Stimulated activated CD8-positive, alpha-beta memory T cell treated with anti-CD3 and anti-CD28 coated beads, Interleukin-15, amount 100 ng/mL, for 24 hours (primary cell): ENCODE data around the gene TWSG1.

Source experiments
- DNase-seq: peaks from one replicate; pipeline ENCODE4 v3.0.0-alpha.2; 2020; ENCODE audit warnings: low read depth

Gene TWSG1

DNA sequence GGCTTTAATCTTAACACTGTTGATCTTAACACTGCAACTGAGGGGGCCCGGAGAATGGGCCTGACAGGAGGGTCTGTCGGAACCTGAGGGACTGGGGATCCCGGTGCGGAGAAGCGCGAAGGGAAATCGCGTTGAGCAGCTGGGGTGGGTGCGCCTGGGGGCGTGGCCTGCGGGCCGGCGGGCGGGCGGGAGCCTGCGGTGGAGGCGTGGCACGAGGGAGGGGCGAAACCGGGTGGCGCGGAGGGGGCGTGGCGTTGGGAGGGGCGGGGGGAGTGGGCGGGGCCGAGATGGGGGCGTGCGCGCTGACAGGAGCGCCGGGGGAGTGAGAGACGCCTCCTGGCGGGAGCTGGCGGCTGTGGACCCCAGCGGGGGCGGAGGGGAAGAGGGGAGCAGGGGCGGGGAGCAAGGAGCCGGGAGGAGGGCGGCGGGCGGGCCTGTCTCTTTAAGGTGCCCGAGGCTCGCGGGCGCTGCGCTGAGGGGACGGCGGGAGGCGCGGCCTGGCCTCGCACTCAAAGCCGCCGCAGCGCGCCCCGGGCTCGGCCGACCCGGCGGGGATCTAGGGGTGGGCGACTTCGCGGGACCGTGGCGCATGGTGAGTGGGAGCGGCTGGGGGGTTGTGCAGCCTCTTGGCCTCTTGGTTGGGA lies at the start of gene TWSG1:
TSS of gene TWSG1 (plus strand) at position 445 of the 644 bp plus-strand sequence. CDS start 2,457 bp downstream, outside the sequence.
- DNase-seq, result peak; percentile 80

DNA sequence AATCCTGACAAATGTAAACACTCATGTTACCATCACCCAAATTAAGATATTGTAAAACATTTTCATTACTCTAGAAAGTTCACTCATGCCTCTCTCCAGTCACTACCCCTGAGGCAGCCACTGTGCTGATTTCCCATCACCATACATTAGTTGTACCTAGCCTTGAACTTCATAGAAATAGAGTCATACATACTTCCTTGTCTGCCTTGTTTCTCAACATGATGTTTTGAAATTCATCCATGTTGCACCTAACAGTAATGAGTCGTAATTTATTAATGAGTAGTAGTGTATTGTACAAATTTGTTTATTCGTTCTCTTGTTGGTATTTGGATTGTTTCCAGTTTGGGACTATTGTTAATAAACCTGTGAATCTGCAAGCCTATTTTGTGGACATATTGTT lies 49.0 kb upstream of the TWSG1 start:
- DNase-seq, result no peak

DNA sequence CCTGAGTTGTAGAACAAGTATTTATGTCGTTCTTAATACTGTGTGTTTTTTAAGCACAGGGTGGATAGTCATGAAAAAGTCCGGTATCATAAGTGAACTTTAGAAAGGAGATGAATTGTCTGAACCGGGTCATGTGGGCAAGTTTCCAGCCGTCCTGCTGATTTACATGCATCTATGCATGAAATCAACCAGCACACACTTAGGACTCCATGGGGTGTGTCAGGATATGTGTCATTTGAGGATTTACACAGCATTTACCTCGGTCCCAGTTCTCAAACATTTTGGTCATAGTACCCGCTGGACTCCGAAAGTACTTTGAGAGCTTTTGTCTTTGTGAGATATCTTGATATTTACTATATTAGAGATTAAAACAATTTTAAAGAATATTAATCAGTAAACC lies 47.5 kb upstream of the TWSG1 start:
- no peak for DNase-seq

DNA sequence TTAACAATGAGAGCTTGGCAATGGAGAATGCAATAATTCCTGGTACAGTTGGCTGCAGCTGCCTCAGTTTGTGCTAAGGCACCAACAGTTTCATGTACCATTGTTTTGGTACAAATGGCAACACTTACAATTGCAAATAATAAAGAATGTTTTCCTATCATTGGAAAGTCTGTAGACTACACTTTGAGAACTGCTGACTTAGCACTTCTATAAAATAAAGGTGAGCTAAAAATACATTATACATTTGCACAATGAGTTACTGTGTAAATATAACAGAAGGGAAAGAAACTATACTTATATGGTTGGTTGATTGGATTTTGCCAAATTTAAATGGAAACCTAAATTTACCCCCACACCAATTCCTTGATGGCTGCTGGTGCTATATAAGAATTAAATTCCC lies 44.9 kb upstream of the TWSG1 start:
- DNase-seq, result no peak

DNA sequence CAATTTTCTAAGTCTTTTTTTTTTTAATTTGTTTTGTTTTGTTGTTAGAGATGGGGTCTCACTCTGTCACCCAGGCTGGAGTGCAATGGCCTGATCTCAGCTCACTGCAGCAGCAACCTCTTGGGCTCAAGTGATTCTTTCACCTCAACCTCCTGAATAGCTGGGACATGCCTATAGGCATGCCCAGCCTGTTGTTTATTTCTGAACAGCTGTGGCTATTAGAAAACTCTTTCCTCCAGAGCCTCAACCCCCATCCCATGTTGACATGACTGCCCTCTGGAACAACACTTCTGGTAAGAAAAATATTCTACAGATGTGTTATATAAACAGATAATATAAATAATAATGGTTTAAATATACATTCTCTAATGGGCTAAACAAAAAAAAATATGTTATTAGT lies 44.4 kb upstream of the TWSG1 start:
- DNase-seq, result no peak

DNA sequence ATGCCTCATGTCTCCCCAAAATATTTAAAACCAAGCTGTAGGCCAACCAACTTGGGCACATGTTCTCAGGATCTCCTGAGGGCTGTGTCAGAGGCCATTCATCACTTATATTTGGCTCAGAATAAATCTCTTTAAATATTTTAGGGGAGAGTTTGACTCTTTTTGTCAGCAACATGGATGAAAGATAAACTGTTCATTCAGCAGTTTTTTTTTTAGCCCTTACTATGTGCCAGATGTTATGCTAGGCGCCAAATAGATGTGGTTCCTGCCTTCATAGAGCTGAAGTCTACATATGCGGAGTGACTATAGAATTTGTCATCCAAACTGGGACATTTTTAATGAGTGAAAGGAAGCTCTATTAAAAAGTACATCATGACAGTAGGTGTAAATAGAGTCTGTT lies 42.5 kb upstream of the TWSG1 start:
- no peak for DNase-seq

DNA sequence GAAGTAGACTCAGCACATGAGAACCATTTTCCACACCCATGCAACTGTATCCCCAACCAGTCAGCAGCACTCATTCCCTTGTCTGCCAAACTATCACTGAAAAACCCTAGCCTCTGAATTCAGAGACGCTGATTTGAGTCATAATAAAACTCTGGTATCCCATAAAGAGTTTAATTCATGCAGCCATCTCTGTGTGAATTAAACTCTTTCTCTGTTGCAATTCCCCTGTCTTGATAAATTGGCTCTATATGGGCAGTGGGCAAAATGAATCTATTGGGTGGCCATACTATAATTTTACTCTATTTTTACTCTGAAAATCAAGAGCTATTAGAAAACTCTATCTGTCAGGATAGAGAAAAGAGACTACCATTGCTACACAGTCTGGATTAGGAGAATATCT lies 40.6 kb upstream of the TWSG1 start:
- DNase-seq, result no peak

DNA sequence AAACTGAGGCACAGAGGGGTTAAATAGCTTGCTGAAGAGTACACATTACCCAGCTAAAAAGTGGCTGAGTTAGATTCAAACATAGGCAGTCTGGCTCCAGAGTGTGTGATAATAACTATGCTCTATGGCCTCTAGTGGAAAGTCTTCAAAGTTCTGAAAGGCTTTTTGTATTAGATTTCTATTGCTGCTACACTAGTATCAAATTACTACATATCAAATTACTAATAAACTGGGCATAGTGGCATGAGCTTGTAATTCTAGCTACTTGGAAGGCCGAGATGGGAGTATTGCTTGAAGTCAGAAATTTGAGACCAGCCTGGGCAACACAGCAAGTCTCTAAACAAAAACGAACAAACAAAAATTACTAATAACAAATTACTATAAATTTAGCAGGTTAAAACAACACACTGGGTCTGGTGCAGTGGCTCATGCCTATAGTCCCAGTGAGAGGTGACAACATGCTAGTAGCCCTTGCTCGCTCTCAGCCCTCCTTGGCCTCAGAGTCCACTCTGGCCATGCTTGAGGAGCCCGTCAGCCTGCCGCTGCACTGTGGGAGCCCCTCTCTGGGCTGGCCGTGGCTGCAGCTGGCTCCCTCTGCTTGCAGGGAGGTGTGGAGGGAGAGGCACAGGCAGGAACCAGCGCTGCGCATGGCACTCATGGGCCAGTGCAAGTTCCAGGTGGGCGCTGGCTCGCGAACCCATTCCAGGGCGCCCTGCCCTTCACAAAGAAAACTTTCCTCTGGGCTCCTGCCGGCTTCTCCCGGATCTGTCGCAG lies 38.2 kb upstream of the TWSG1 start:
- no peak for DNase-seq

DNA sequence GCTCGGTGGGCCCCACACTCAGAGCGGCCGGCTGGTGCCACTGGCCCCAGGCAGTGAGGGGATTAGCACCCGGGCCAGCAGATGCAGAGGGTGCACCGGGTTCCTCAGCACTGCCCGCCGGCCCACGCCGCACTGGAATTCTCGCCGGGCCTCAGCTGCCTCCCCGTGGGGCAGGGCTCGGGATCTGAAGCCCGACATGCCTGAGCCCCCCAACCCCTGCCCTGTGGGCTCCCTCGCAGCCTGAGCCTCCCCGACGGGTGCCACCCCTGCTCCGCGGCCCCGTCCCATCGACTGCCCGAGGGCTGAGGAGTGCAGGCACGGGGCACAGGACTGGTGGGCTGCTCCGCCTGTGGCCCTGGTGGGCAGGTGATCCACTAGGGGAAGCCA lies 37.6 kb upstream of the TWSG1 start:
- no peak for DNase-seq

DNA sequence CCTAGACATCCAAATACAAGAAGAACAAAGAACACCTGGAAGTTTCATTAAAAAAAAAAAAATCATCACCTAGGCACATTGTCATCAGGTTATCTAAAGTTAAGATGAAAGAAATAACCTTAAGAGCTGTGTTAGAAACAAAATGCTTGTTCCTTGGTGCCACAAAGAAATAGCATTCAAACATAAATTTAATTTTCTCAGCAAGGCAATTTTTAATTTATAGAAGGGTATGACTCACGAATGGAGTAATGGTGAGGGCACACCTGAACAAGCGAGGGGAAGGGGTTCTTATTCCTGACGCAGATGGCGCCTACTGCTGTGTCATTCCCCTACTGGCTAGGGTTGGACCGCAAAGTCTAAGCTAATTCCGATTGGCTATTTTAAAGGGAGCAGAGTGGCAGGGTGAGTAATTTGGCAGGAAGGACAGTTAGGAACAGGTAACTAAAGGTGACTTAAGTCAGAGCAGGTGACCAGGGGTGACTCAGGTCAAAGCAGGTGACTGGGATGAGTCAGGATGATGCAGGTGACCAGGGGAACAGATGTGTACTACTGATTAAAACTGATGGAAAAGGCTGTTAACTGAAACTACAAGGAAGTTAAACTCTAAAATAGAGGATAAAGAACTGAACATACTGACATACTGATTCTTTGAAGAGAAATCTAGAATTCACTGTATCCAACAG lies 30.0 kb upstream of the TWSG1 start:
- no peak for DNase-seq

DNA sequence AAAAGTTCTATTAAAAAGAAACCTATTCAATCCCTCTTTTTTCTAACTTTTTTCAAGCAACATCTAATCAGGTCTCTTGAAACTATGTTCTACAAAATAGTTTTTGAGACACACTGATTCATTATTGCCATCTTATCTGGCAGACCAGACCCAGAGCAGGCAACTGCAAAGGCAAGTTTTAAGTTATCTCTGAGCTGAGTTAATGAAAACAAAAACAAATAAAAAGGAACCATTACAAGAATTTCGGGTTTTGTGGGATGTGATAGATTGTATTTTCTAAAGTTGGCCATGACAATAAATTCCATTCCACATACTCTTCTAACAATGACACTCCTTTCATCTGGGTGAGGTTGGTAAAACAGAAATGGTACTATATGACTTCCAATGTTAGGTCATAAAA lies 15.2 kb upstream of the TWSG1 start:
- DNase-seq, result no peak

DNA sequence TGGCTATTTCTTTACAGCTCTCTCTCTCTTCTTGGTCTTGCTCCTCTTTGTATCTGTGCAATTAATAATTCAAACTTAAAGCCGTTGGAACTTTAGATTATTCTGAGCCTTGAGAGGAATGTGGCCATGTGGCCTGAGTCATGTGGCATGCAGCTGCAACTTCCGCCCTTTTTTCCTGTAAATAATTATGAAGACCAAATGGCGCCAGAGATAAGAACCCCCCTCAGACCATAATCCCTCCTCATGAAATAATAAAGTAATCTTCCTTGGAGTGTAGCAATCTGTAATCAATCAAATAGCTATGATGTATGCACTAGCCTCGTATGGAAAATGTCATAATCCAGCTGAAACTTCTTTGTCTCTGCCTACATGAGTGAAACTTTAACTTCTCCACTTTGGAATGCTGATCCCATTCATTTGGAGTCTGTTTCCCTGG lies 13.5 kb upstream of the TWSG1 start:
- no peak for DNase-seq

DNA sequence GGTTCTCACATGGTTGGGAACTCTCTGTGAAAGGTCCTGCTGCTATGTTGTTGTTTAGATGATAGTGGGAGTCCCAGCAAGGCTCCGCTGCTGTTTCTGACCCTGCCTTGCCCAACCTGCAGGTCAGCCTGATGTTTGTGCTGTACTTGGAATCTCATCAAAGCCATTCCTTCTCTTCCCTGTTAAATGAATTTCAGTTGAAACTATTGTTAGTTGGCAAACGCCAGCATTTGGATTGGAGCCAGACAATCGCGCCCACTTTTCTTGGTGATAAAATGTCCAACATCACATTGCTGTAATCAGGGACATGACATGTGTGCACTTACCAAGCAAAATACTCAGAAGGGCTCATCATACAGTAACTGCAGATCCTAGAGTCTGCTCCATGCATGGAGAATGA lies 12.8 kb upstream of the TWSG1 start:
- DNase-seq, result no peak

DNA sequence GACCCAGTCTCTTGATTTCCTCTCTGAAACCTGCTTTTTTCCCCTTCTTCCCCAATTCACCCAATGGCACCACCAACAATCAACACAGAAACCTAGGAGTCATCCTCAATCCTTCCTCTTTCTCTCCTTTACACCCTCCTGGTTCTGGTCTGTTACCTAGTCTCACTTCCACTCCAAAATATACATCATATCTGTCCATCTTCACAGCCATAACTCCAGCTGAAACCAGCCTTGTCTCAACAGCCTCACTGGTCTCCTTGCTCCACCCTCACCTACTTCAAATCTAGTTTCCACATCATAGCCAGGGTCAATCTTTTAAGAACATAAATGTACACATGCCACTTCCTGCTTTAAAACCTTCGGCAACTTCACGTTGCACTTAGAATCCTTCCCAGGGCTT lies 11.8 kb upstream of the TWSG1 start:
- no peak for DNase-seq

DNA sequence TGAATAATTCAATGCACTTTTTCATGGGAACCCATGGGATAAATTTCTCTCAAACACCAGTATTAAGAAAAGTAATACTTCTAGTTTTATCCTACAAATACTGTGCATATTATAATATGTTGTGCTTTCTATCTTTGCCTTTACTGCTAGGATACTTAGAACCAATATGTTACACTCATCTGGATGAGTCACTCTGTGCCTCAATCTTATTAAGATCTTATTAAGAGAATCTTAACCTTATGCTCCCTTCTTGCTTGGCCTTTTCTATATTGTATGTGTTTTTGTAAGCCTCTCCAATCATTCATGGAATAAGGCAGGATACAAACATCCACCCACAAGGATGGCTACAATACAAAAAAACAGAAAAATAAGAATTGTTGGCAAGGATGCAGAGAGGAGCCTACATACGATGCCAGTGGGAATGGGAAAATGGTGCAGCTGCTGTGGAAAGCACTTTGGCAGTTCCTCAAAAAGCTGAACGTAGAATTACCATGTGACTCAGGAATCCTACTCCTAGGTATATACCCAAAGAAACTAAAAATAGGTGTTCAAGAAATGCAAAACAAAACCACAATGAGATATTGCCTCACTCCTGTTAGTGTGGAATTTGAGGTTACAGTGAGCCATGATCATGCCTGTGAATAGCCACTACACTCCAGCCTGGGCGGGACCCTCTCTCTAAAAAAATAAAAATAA lies 10.7 kb upstream of the TWSG1 start:
- DNase-seq, result no peak

DNA sequence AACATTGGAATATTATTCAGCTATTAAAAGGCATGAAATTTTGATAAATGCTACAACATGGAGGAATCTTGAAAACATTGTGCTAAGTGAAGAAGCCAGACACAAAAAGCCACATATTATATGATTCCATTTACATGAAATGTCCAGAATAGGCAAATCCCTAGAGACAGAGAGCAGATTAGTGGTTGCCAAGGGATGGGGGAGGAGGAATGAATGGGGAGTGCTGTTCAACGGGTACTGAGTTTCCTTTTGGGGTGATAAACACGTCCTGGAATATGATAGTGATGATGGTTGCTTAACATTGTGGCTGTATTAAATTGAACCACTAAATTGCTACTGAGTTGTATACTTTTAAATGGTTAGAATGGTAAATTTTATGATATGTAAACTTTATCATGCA lies 8.9 kb upstream of the TWSG1 start:
- DNase-seq, result no peak

DNA sequence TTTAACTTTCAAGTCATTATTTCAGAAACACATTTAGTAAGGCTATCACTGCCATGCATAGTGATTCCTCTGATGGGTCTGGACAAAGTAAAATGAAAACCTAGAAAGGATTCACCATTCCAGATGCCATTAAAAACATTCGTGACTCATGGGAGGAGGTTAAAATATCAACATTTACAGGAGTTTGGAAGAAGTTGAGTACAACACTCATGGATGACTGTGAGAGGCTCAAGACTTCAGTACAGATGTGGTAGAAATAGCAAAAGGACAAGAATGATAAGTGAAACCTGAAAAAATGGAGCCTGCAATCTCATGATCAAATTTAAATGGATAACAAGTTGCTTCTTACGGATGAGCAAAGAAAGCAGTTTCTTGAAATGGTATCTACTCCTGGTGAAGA lies 5.8 kb upstream of the TWSG1 start:
- DNase-seq, result no peak

DNA sequence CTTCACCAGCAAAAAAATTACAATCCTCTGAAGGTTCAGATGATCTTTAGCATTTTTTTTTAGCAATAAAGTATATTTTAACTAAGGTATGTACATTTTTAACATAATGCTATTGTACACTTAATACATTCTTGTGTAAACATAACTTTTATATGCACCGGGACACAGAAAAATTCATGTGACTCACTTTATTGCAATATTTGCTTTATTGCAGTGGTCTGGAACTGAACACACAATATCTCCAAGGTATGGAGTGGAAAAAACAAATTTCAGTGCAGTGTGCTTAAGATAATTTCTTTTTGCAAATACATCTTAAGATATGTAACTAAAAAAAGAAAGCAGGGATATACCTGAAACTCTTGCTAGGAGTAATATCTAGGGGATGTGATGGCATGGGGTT lies 5.1 kb upstream of the TWSG1 start:
- no peak for DNase-seq

DNA sequence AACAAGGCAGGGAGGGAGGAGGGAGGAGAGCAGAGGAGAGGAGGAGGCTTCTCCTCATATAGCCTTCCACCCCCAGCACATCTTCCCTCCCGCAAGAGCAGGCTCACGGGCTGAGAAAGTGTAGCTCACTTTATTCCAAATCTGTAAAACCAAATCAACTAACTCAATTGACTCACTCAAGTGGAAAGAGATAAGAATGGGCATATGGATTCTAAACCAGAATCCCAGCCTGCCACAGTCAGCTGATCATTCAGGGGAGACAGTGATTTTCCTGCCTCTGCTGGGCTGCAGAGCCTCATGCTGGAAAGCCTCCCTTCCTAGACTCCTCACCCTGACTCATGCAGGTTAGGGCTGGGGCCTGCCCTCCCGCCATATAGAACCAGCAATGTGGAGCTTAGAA lies 4.2 kb upstream of the TWSG1 start:
- DNase-seq, result no peak

DNA sequence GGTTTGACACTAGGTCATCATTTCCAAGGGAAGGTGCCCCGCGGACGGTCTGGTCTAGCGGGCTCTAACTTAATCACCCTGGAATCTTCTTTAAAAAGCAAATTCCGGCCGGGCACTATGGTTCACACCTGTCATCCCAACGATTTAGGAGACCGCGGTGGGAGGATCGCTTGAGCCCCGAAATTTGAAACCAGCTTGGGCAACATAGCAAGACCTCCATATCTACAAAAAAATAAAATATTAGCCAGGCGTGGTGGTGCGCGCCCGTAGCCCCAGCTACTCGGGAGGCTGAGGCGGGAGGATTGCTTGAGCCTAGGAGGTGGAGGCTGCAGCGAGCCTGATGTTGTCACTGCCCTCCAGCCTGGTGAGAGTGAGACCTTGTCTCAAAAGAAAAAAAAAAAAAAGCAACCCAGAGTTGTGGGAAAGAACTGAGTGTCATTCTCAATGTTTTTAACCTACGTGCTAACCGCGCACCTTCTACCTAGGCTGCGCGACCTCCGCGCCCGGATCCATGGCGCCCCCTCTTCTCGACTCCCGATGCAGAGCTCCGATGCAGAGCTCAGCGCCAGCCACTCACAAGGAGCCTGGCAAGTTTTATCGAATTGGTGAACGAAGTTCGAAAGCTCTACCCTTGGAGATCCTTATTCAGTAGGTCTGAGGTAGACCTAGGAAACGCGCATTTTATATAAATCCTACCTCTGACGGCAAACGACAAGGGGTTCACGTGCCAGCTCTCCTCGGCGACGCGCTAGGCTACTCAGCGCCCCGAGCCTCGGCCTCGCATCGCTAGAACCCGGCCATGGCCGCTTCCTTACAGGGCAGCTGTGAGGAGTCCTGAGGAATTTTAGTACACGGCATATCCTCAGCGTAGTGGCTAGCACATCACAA lies 888 bp upstream of the TWSG1 start:
- DNase-seq, result no peak

DNA sequence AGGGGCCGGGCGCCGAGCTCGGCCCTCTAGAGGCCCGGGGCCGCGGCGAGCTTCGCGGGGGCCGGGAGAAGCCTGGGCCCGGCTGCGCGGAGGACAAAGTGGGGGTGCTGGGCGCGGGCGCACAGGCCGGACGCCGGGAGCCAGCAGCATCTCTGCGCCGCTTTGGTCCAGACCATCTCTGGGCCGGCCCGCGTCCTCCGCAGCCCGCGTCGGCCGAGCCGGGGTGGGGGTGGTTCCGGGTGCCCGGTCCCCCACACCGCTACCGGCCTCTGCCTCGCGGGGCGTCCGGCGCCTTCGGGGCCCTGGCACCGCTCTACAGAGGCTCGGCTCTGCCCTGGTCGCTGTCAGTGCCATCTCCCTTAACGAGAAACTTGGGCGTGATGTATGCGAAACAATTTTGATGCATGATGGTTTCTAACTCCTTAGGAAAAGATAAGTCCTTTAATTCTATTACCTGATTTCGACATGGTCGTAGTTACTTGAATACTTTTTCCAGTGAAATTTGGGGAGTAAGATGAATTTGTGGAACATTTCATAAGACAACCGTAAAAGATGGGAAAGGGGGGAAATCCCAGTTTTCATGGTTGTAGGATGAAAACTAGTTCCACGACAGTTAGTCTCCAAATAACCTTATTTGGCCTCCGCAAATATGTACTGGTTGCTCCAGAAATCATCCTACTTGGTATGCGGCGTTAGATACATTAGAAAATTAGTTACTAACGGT lies 562 bp downstream of the TWSG1 start:
- DNase-seq, result peak; percentile 14
